IMR-90 (cell line): Measurements from ENCODE around the gene PITPNC1. TPM values are rescaled to one million over a fixed set of nuclear protein-coding genes. Genes with fewer than 3 reads are reported as not detected.

Source experiments
- ATAC-seq: fragments of 200-7000 bp; cut with Tn5 transposase; 2 replicates; pipeline ENCODE4 v1.9.1; 2020; ENCODE audit warnings: low read depth, mild to moderate bottlenecking, moderate library complexity
- BruUV-seq: library from RNA; stranded (reverse); fragments of 400-500 nt; replicated peaks from 2 replicates; lab custom pipeline; 2021; lab: Mats Ljungman, UMichigan
- CTCF ChIA-PET: fragments of 300-600 bp; formaldehyde crosslinking; extraction: SDS; loops from one replicate; lab custom pipeline; 2021; ENCODE audit warnings: antibody characterized with exemption; lab: Yijun Ruan, JAX
- POLR2A ChIA-PET: fragments of 300-600 bp; sonication (Branson Sonifier 250); formaldehyde crosslinking; loops from one replicate; lab custom pipeline; 2022; ENCODE audit warnings: antibody characterized with exemption; ENCODE audit not compliant: unreplicated experiment; lab: Charles Lee
- DNase-seq: peaks from one replicate; pipeline ENCODE4 v3.0.0; 2013
- H2AFZ ChIP-seq: replicated peaks from 2 replicates; pipeline ENCODE3; 2013; ENCODE audit warnings: low read length, mild to moderate bottlenecking; ENCODE audit not compliant: poor library complexity
- H2AK5ac ChIP-seq: 2 replicates; pipeline ENCODE4 v1.6.1; 2013; ENCODE audit warnings: low read depth, low read length, inconsistent platforms
- H2AK9ac ChIP-seq: replicated peaks from 2 replicates; pipeline ENCODE3; 2013; ENCODE audit warnings: mild to moderate bottlenecking, low read depth, low read length, moderate library complexity; ENCODE audit not compliant: poor library complexity
- H2BK120ac ChIP-seq: 2 replicates; pipeline ENCODE4 v1.6.1; 2013; ENCODE audit warnings: low read depth, low read length, inconsistent platforms
- H2BK15ac ChIP-seq: 3 replicates; pipeline ENCODE4 v1.6.1; 2013; ENCODE audit warnings: low read depth, low read length, inconsistent platforms
- H2BK20ac ChIP-seq: 2 replicates; pipeline ENCODE4 v1.6.1; 2013; ENCODE audit warnings: low read depth, mild to moderate bottlenecking, inconsistent platforms, low read length, moderate library complexity
- H2BK5ac ChIP-seq: 2 replicates; pipeline ENCODE4 v1.6.1; 2013; ENCODE audit warnings: mild to moderate bottlenecking, low read depth, low read length, inconsistent platforms; ENCODE audit not compliant: poor library complexity, severe bottlenecking
- H3K14ac ChIP-seq: replicated peaks from 2 replicates; pipeline ENCODE4 v1.6.1; 2013; ENCODE audit warnings: low read depth, low read length, inconsistent platforms
- H3K18ac ChIP-seq: 2 replicates; pipeline ENCODE4 v1.6.1; 2013; ENCODE audit warnings: low read depth, low read length, control low read depth
- H3K23ac ChIP-seq: 2 replicates; pipeline ENCODE4 v1.6.1; 2013; ENCODE audit warnings: low read depth, low read length, inconsistent platforms
- H3K27ac ChIP-seq: 2 replicates; pipeline ENCODE4 v1.5.1; 2013; ENCODE audit warnings: mild to moderate bottlenecking, control low read depth, low read length; ENCODE audit not compliant: insufficient read depth
- H3K27me3 ChIP-seq: 2 replicates; pipeline ENCODE4 v1.6.1; 2013; ENCODE audit warnings: low read length; ENCODE audit not compliant: control insufficient read depth, insufficient read depth
- H3K36me3 ChIP-seq: 2 replicates; pipeline ENCODE4 v1.6.1; 2013; ENCODE audit warnings: low read length, mixed read lengths; ENCODE audit not compliant: control insufficient read depth, insufficient read depth
- H3K4ac ChIP-seq: 2 replicates; pipeline ENCODE4 v1.6.1; 2013; ENCODE audit warnings: low read depth, low read length, inconsistent platforms
- H3K4me1 ChIP-seq: 2 replicates; pipeline ENCODE4 v1.6.1; 2013; ENCODE audit warnings: low read length, mixed read lengths; ENCODE audit not compliant: control insufficient read depth, insufficient read depth
- H3K4me2 ChIP-seq: 2 replicates; pipeline ENCODE4 v1.6.1; 2013; ENCODE audit warnings: low read depth, mild to moderate bottlenecking, control low read depth, low read length, moderate library complexity
- H3K4me3 ChIP-seq: 2 replicates; pipeline ENCODE4 v1.5.1; 2013; ENCODE audit warnings: low read depth, mild to moderate bottlenecking, control low read depth, low read length, moderate library complexity; ENCODE audit not compliant: insufficient read depth
- H3K56ac ChIP-seq: 2 replicates; pipeline ENCODE4 v1.6.1; 2013; ENCODE audit warnings: low read length, inconsistent platforms; ENCODE audit not compliant: insufficient read depth; ENCODE audit errors: extremely low read depth
- H3K79me1 ChIP-seq, 2 experiments: 2 replicates each; pipeline ENCODE4 v1.6.1; 2013; ENCODE audit warnings: low read length in 2 of 2, inconsistent platforms in 1 of 2, low read depth in 1 of 2
- H3K9ac ChIP-seq: 2 replicates; pipeline ENCODE4 v1.6.1; 2013; ENCODE audit warnings: low read depth, low read length, control low read depth
- H3K9me1 ChIP-seq: 2 replicates; pipeline ENCODE4 v1.6.1; 2013; ENCODE audit warnings: low read length, inconsistent platforms; ENCODE audit not compliant: insufficient read depth
- H3K9me3 ChIP-seq: 2 replicates; pipeline ENCODE4 v1.6.1; 2013; ENCODE audit warnings: low read length; ENCODE audit not compliant: control insufficient read depth, insufficient read depth
- H4K20me1 ChIP-seq: 2 replicates; pipeline ENCODE4 v1.6.1; 2013; ENCODE audit warnings: low read length, inconsistent platforms; ENCODE audit not compliant: insufficient read depth
- H4K5ac ChIP-seq: 2 replicates; pipeline ENCODE4 v1.6.1; 2013; ENCODE audit warnings: mild to moderate bottlenecking, low read depth, low read length, control low read depth
- H4K8ac ChIP-seq, 2 experiments: 2 replicates each; pipeline ENCODE4 v1.6.1; 2013; ENCODE audit warnings: low read depth in 2 of 2, low read length in 2 of 2, control low read depth in 1 of 2, inconsistent platforms in 1 of 2
- H4K91ac ChIP-seq: 2 replicates; pipeline ENCODE4 v1.6.1; 2013; ENCODE audit warnings: low read depth, low read length, inconsistent platforms; ENCODE audit not compliant: insufficient read depth
- BHLHE40 ChIP-seq: fragments of 150-350 bp; IDR thresholded peaks from 2 replicates; pipeline ENCODE4 v1.6.1; 2016; ENCODE audit warnings: mild to moderate bottlenecking, low read depth, low read length
- CEBPB ChIP-seq: IDR thresholded peaks from 2 replicates; pipeline ENCODE4 v1.6.1; 2012; ENCODE audit warnings: low read depth, low read length, improper control_type of control experiment
- CTCF ChIP-seq: conservative IDR thresholded peaks from 2 replicates; pipeline ENCODE4 v1.5.1; 2012; ENCODE audit warnings: mild to moderate bottlenecking, low read depth, low read length, improper control_type of control experiment
- ELK1 ChIP-seq: fragments of 150-350 bp; IDR thresholded peaks from 2 replicates; pipeline ENCODE4 v1.6.1; 2016; ENCODE audit warnings: low read depth, mild to moderate bottlenecking, low read length, moderate library complexity, borderline replicate concordance
- FOS ChIP-seq: fragments of 150-350 bp; IDR thresholded peaks from 2 replicates; pipeline ENCODE4 v1.6.1; 2016; ENCODE audit warnings: low read depth, low read length
- MXI1 ChIP-seq: IDR thresholded peaks from 2 replicates; pipeline ENCODE4 v1.6.1; 2012; ENCODE audit warnings: low read depth, mild to moderate bottlenecking, low read length, moderate library complexity, borderline replicate concordance
- NFE2L2 ChIP-seq: fragments of 150-350 bp; IDR thresholded peaks from 2 replicates; pipeline ENCODE4 v1.6.1; 2016; ENCODE audit warnings: low read depth, mild to moderate bottlenecking, low read length
- POLR2A ChIP-seq: IDR thresholded peaks from 2 replicates; pipeline ENCODE4 v1.6.1; 2012; ENCODE audit warnings: mild to moderate bottlenecking, low read depth, low read length
- RCOR1 ChIP-seq: IDR thresholded peaks from 2 replicates; pipeline ENCODE4 v1.6.1; 2012; ENCODE audit warnings: mild to moderate bottlenecking, low read length, improper control_type of control experiment; ENCODE audit not compliant: insufficient replicate concordance
- RFX5 ChIP-seq: IDR thresholded peaks from 2 replicates; pipeline ENCODE4 v1.8.0; 2012; ENCODE audit warnings: low read depth, mild to moderate bottlenecking, low read length, moderate library complexity
- USF2 ChIP-seq: fragments of 150-350 bp; IDR thresholded peaks from 2 replicates; pipeline ENCODE4 v1.6.1; 2017; ENCODE audit warnings: mild to moderate bottlenecking, antibody characterized with exemption, low read length, low read depth
- WGBS, 2 experiments: methylation state at CpG; one replicate each; pipeline versions ENCODE4 v1.1.5 to v1.1.7; 2013; ENCODE audit warnings: missing lambda C conversion rate in 2 of 2; ENCODE audit not compliant: insufficient read length in 1 of 2; ENCODE audit errors: extremely low coverage in 2 of 2; 5-methylcytosine and 5-hydroxymethylcytosine counted together
- dilution Hi-C: fragments of 300-500 bp; cut with HindIII; formaldehyde crosslinking; loops from one replicate; pipeline ENCODE4 v1.14.3; 2018; ENCODE audit warnings: low sequenced_read_pairs; ENCODE audit not compliant: unreplicated experiment
- in situ Hi-C: fragments of 300-500 bp; cut with MboI; formaldehyde crosslinking; loops from 3 replicates; pipeline ENCODE4 v1.14.3; 2019; ENCODE audit warnings: low sequenced_read_pairs, inconsistent platforms, mixed read lengths
- intact Hi-C: fragments of 100-400 bp; cut with micrococcal nuclease; formaldehyde crosslinking; loops from 2 replicates; pipeline ENCODE4 v1.10.0; 2022
- polyA plus RNA-seq, 3 experiments: library from polyadenylated mRNA; depleted of rRNA; stranded (reverse); fragments of >200 nt; gene quantifications; 2 replicates each; pipeline ENCODE4 v1.2.3, GENCODE V29; 2012; ENCODE audit warnings: low replicate concordance in 1 of 3
- total RNA-seq: library from RNA; depleted of rRNA; stranded (reverse); fragments of >200 nt; gene quantifications from 2 replicates; pipeline ENCODE4 v1.2.3, GENCODE V29; 2012

Gene PITPNC1
- total and polyA plus RNA-seq, 2 of the 4 experiments (the other 2 are of a cell fraction) = 4.1 TPM

- peaks cover 17 to 33% of the 10 kb centered on the region in 2 experiments; a peak in 3 of 4 replicates for H3K79me1 ChIP-seq
- no peak overlapping the region for H3K4me3 ChIP-seq
- no peak overlapping the region for H4K8ac ChIP-seq
- H2BK15ac ChIP-seq = no peak overlapping the region
- no peak overlapping the region for H3K27ac ChIP-seq
- ChIA-PET POLR2A (no interaction called here), CTCF (no interaction called here)
- in situ Hi-C loops = no loop called here
- no peak overlapping the region for H3K56ac ChIP-seq
- no peaks in the 10 kb centered on the region; the same call in 1 of the 2 replicates for H4K20me1 ChIP-seq
- no peak overlapping the region for H2AK5ac ChIP-seq
- H3K9me1 ChIP-seq = no peaks in the 10 kb centered on the region
- H3K4ac ChIP-seq = no peak overlapping the region
- no peak overlapping the region for H3K18ac ChIP-seq
- no peak overlapping the region for H2AFZ ChIP-seq
- WGBS, 2 experiments = no CpG with 5 or more reads among the region's 7 CpGs
- H2BK20ac ChIP-seq = no peak overlapping the region
- dilution Hi-C loops = no loop called here
- peaks cover 2% of the 10 kb centered on the region for H3K9me3 ChIP-seq
- intact Hi-C loops = no loop called here
- DNase-seq (no peak), ATAC-seq (no peak)
- H3K27me3 ChIP-seq = no peaks in the 10 kb centered on the region
- no peak overlapping the region for H4K5ac ChIP-seq
- H2BK5ac ChIP-seq = no peak overlapping the region
- H3K4me2 ChIP-seq = no peak overlapping the region
- no peak overlapping the region for H3K23ac ChIP-seq
- no peak overlapping the region for H4K91ac ChIP-seq
- H2AK9ac ChIP-seq = no peak overlapping the region
- no peak for TF ChIP-seq BHLHE40
- no peak for TF ChIP-seq MXI1
- TF ChIP-seq USF2 = no peak
- no peak for TF ChIP-seq RFX5
- TF ChIP-seq POLR2A = no peak
- TF ChIP-seq NFE2L2 = no peak
- TF ChIP-seq FOS = no peak
- TF ChIP-seq ELK1 = no peak
- TF ChIP-seq CEBPB = no peak
- no peak for TF ChIP-seq CTCF
- TF ChIP-seq RCOR1 = no peak
- no peak overlapping the region for H3K9ac ChIP-seq
- no TSS peak for BruUV-seq
- no peaks in the 10 kb centered on the region for H3K4me1 ChIP-seq
- no peak overlapping the region for H3K14ac ChIP-seq
- H2BK120ac ChIP-seq = no peak overlapping the region
- H3K36me3 ChIP-seq = peaks cover 46% of the 10 kb centered on the region
These were observed 353.6 kb downstream of the PITPNC1 start for GRCh38 chr17:67730731-67731130.
